ENCODE measurements around the gene FRMD8. TPM values are rescaled to one million over a fixed set of nuclear protein-coding genes. Genes with fewer than 3 reads are reported as not detected.

The FRMD8 gene
- total RNA-seq, 1 experiment from 2014 or later: 22.7 TPM

- H2AFZ ChIP-seq (ENCODE audit: low read length): no peak overlapping the region
- H3K79me2 ChIP-seq (ENCODE audit: insufficient read depth, low read length): no peaks in the 10 kb centered on the region
- H3K4me2 ChIP-seq (ENCODE audit: insufficient read depth, insufficient read length, low read length): no peak overlapping the region
- no peaks in the 10 kb centered on the region for H3K9me3 ChIP-seq (ENCODE audit: control insufficient read depth, low read depth, low read length)
- no peak overlapping the region for H4K5ac ChIP-seq (ENCODE audit: insufficient read length, low read depth, low read length)
- no peak overlapping the region for H2BK12ac ChIP-seq (ENCODE audit: insufficient read length, low read depth, low read length)
- H3K18ac ChIP-seq (ENCODE audit: insufficient read length, low read depth, low read length): peak overlapping the region; percentile 35
- Mint-ChIP-seq H3K27me3 (ENCODE audit: low read depth) (peaks cover 4% of the 10 kb centered on the region), H3K9me3 (no peaks in the 10 kb centered on the region), H3K4me3 (no peak overlapping the region), H3K36me3 (ENCODE audit: insufficient read depth in 1 of 3, low read depth in 3 of 3) (no peaks in the 10 kb centered on the region), H3K4me1 (peaks cover 17 to 18% of the 10 kb centered on the region in 2 experiments), H3K27ac (no peak overlapping the region; a peak in 1 of 7 replicates)
- H3K4me1 ChIP-seq (ENCODE audit: insufficient read depth, low read length): 0 out of 2 replicates have a peak, but pooled peaks cover 2% of the 10 kb centered on the region
- H4K20me1 ChIP-seq (ENCODE audit: control insufficient read depth, insufficient read depth, insufficient read length): no peaks in the 10 kb centered on the region
- no peak overlapping the region for H2BK120ac ChIP-seq (ENCODE audit: low read depth, low read length, poor library complexity, severe bottlenecking)
- H4K91ac ChIP-seq (ENCODE audit: insufficient read length, low read depth, low read length): no peak overlapping the region
- DNase-seq: no peak
- no peaks in the 10 kb centered on the region for H3K79me1 ChIP-seq (ENCODE audit: insufficient read depth, low read depth, low read length, poor library complexity, severe bottlenecking)
- H3K4ac ChIP-seq (ENCODE audit: low read depth, low read length): no peak overlapping the region
- H3K23ac ChIP-seq (ENCODE audit: insufficient read length, low read depth, low read length): no peak overlapping the region
- no peak overlapping the region for H3K27ac ChIP-seq (ENCODE audit: insufficient read length, low read depth, low read length)
- no peak overlapping the region for H3K9ac ChIP-seq (ENCODE audit: extremely low read depth, insufficient read length, low read length)
- TF ChIP-seq CTCF (conservative IDR thresholded peaks at IDR 0.05): no peak
- no CpG with 5 or more reads among the region's 6 CpGs for WGBS (ENCODE audit: extremely low coverage, insufficient read length, low lambda C conversion rate)
- H3K14ac ChIP-seq (ENCODE audit: insufficient read depth, low read length): no peak overlapping the region; the same call in 1 of the 2 replicates
- H3K56ac ChIP-seq (ENCODE audit: insufficient read length, low read depth, low read length): no peak overlapping the region
- no peaks in the 10 kb centered on the region for H3K27me3 ChIP-seq (ENCODE audit: insufficient read depth, low read length)
- no peak overlapping the region for H2BK5ac ChIP-seq (ENCODE audit: insufficient read length, low read length)
- no peak overlapping the region for H4K8ac ChIP-seq (replicated peaks; ENCODE audit: insufficient read length, low read depth, low read length)
- H2AK5ac ChIP-seq (ENCODE audit: insufficient read length, low read length): no peak overlapping the region
- H3T11ph ChIP-seq (ENCODE audit: low read length): no peak overlapping the region
- H3K23me2 ChIP-seq (ENCODE audit: insufficient read length, low read depth, low read length, poor library complexity, severe bottlenecking): no peaks in the 10 kb centered on the region
- H2BK15ac ChIP-seq (ENCODE audit: low read depth, low read length): no peak overlapping the region
- no peak overlapping the region for H2BK20ac ChIP-seq (ENCODE audit: low read depth, low read length, poor library complexity, severe bottlenecking)
Observed at GRCh38 chr11:65381716-65382032, 4.8 kb upstream of the FRMD8 start.

All from H9 (cell line).